Measurements from ENCODE around the gene RAB43.
"Not testable (repeated sequence)": the region's sequence is repeated elsewhere in the genome, so short reads cannot be mapped to it uniquely, and the experiment has no call there.

Gene RAB43

DNA sequence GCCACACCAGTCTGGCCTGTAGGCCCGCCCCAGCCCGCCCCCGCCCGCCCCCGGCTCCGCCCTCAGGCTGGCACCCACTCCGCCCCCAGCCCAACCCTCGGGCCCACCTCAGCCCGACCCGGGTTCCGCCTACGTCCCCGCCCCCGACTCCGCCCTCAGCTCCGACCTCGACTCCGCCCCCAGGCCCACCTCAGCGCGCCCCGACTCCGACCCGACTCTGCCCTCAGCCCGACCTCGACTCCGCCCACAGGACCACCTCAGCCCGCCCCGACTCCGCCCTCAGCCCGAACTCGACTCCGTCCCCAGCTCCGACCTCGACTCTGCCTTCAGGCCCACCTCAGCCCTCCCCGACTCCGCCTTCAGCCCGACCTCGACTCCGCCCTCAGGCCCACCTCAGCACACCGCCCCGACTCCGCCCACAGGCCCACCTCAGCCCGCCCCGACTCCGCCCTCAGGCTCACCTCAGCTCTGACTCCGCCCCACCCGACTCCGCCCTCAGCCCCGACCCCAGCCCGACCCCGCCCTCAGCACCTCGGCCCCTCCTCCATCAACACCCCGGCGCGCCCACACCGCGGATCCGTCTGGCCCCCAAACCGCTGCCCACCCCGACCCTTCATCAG is at the start of gene RAB43:
Gene RAB43 (minus strand): TSS at position 13 of the 620 bp plus-strand sequence. CDS start 315 bp downstream, outside the sequence.
- H3K36me3 Mint-ChIP-seq (ENCODE audit: low read depth): peaks cover 63% of the 10 kb centered on the region
- intact Hi-C loops (cut with micrococcal nuclease): loop anchor here (2.0 to 5.0 kb wide), 2 partner anchors 61 to 110 kb away; partner anchors contain the start of gene CNBP
- no peaks in the 10 kb centered on the region for H3K9me3 Mint-ChIP-seq
- peaks cover 51% of the 10 kb centered on the region for H3K4me1 Mint-ChIP-seq (ENCODE audit: low read depth)
- peaks cover 11% of the 10 kb centered on the region for H3K27me3 Mint-ChIP-seq
- H3K4me3 Mint-ChIP-seq: peak within 1 kb of the TSS; percentile 88
- peak within 1 kb of the TSS; percentile 91 for H3K27ac Mint-ChIP-seq

DNA sequence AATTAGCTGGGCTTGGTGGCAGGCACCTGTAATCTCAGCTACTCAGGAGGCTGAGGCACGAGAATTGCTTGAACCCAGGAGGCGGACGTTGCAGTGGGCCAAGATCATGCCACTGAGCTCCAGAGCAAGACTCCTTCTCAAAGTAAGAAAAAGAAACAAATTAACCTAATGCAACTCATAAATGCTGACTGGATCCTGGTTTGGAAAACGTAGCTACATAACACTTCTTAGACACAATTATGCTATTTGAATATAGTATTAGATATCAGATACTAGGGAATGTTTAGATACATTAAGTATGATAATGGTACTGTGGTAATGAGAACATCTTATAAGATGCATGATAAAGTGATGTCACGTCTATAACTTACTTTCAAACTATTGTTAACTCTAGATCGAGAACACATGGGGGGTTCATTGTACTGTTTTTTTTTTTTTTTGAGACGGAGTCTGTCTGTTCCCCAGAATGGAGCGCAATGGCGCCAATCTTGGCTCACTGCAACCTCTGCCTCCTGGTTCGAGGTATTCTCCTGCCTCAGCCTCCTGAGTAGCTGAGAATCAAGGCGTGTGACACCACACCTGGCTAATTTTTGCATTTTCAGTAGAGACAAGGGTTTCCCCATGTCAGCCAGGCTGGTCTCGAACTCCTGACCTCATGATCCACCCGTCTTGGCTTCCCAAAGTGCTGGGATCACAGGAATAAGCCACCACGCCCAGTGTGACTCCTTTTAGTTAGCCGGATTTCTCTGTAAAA is 45.2 kb upstream of the RAB43 start:
- no peaks in the 10 kb centered on the region for H3K9me3 Mint-ChIP-seq
- peaks cover 45% of the 10 kb centered on the region for H3K4me1 Mint-ChIP-seq (ENCODE audit: low read depth)
- peaks cover 88% of the 10 kb centered on the region for H3K36me3 Mint-ChIP-seq (ENCODE audit: low read depth)
- no peaks in the 10 kb centered on the region for H3K27me3 Mint-ChIP-seq
- intact Hi-C loops (cut with micrococcal nuclease): no loop called here
- H3K4me3 Mint-ChIP-seq: no peak overlapping the region
- H3K27ac Mint-ChIP-seq: no peak overlapping the region

DNA sequence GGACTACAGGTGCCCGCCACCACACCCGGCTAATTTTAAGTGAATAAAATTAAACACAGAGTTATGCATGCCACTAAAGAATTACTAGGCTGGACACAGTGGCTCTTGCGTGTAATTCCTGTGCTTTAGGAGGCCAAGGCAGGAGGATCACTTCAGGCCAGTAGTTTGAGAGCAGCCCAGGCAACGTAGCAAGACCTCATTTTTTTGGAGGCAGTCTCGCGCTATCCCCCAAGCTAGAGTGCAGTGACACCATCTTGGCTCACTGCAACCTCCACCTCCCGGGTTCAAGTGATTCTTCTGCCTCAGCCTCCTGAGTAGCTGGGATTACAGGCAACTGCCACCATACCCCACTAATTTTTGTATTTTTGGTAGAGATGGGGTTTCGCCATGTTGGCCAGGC is 44.0 kb upstream of the RAB43 start:
- Mint-ChIP-seq H3K4me1 (ENCODE audit: low read depth) (peaks cover 38% of the 10 kb centered on the region), H3K36me3 (ENCODE audit: low read depth) (peaks cover 87% of the 10 kb centered on the region)
- H3K27me3 Mint-ChIP-seq; H3K9me3 Mint-ChIP-seq; H3K27ac Mint-ChIP-seq; H3K4me3 Mint-ChIP-seq; intact Hi-C loops (cut with micrococcal nuclease): not testable (repeated sequence)

DNA sequence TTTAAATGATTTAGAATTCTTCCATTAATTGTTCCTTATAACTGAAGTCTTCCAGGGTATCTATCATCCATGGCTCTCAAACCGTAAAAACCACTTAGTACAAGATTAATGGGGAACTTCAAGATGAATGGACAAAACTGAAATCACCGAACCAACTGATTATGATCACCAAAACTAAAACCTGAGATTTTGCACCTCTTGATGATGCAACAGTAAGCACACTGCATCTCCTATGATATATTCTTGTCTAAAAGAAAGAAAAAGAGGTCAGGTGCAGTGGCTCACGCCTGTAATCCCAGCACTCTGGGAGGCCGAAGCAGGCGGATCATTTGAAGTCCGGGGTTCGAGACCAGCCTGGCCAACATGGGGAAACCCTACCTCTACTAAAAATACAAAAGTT is 42.9 kb upstream of the RAB43 start:
- intact Hi-C loops (cut with micrococcal nuclease): no loop called here
- no peak overlapping the region for H3K27ac Mint-ChIP-seq
- H3K9me3 Mint-ChIP-seq: no peaks in the 10 kb centered on the region
- H3K4me3 Mint-ChIP-seq: no peak overlapping the region
- no peaks in the 10 kb centered on the region for H3K27me3 Mint-ChIP-seq
- H3K4me1 Mint-ChIP-seq (ENCODE audit: low read depth): peaks cover 44% of the 10 kb centered on the region
- peaks cover 79% of the 10 kb centered on the region for H3K36me3 Mint-ChIP-seq (ENCODE audit: low read depth)

DNA sequence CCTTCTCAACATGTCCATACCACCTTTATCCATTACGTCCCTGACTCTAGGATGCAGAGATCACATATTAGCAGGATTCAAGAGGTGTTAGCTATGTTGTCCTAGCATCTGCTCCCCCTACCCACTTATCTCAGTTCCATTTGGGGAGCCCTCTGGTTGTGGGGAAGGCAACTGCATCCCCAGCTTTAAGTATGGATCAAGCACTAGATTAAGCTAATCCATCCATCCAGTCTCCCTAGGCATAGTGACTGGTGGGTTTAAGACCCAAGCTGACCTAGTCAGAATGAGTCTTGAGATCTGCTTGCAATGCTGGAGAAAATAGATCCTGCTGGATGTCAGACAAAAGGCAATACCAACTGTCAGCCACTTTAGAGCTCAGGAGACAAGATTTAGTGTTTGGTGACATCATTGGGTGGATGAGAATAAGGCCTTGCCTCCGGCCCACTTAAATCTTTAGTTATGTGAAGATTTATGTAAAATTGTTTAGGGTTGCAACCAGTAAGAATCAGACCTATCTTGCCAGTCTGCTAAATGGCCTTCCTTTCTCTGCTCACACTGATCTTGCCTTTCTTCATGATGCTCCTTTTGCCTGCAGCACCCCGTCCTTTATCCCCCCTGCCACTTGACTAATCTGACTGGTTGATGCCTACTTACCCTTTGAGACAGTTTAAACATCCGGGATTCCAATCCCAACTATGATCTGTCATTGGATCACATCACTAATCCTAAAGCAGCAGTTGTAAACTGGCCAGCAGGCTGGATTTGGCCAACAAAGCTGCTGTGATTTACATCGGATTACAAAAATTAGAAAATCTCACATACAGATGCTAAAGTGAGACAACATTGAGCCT is 41.4 kb upstream of the RAB43 start:
- Mint-ChIP-seq H3K27ac (peak overlapping the region; percentile 100), H3K4me1 (ENCODE audit: low read depth) (peaks cover 50% of the 10 kb centered on the region), H3K9me3 (no peaks in the 10 kb centered on the region), H3K36me3 (ENCODE audit: low read depth) (peaks cover 77% of the 10 kb centered on the region), H3K4me3 (peak overlapping the region; percentile 97), H3K27me3 (no peaks in the 10 kb centered on the region)
- intact Hi-C loops (cut with micrococcal nuclease): no loop called here

DNA sequence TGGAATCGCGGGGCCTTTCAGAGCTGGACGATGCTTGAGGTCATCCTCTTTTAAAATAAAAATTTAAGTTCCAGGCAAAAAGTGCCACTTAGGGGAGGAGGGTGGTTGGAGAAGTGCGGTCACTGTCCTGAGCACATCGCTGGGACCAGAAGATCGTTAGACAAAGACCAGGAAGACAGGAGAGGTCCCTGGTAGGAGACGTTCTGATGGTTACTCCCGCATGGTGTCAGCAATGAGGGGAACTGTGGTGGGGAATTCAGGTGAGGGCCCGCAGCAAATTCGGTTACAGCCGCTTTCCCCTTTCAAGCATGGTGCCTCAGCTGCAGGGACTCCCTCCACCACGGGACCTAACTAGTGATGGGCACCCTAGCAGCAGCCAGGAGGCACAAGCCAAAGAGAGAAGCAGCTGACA is 40.3 kb upstream of the RAB43 start:
- no peaks in the 10 kb centered on the region for H3K27me3 Mint-ChIP-seq
- peak overlapping the region; percentile 100 for H3K27ac Mint-ChIP-seq
- H3K4me3 Mint-ChIP-seq: peak overlapping the region; percentile 97
- peaks cover 49% of the 10 kb centered on the region for H3K4me1 Mint-ChIP-seq (ENCODE audit: low read depth)
- no peaks in the 10 kb centered on the region for H3K9me3 Mint-ChIP-seq
- intact Hi-C loops (cut with micrococcal nuclease): loop anchor here (1.0 kb wide), 1 partner anchor 87 kb away; the partner anchor contains the start of gene COPG1
- H3K36me3 Mint-ChIP-seq (ENCODE audit: low read depth): peaks cover 76% of the 10 kb centered on the region

DNA sequence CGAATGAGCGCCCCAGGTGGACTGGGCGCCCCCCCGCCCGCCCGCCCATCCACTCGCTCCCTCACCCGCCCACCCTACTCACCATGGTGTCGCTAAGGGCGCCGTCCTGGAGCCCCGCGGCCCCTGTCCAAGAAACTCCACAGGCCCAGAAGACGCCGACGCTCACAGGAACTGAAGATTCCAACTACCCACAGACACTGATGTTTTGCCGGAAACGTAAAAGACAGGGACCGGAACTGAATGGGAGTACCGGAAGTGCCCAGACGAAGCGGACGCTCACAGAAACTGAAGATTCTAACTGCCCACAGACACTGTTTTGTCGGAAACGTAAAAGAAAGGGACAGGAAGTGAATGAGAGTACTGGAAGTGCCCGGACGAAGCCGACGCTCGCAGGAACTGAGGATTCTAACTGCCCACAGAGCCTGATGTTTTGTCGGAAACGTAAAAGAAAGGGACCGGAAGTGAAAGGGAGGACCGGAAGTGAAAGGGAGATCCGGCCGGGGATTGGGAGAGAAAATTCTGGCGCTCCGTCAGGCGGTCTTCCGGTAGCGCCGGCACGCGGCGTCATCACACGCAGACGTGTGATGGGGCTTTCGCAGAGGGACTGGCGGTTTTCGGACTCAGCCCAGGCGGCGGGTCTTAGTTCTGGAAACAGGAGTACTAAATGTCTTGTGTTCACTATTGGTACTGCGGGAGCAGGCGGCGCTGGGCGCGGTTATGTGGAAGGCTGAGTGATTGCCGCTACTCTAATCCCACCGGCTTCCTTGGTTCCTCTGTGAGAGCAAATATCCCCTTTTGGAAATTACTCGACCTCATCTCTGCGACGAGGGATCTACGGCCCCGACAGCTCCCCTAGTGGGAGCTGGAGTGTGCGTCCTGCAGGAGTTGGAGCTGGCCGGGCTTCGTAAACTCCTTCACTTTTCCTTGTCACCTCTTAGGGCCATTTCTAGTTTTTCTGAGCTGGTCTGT is 39.6 kb upstream of the RAB43 start, which contains the start of gene ISY1:
Gene ISY1 (minus strand): TSS at position 173 of the 969 bp plus-strand sequence. CDS start 88 bp downstream, at position 85.
- Mint-ChIP-seq H3K36me3 (ENCODE audit: low read depth) (peaks cover 76% of the 10 kb centered on the region), H3K4me1 (ENCODE audit: low read depth) (peaks cover 42% of the 10 kb centered on the region), H3K4me3 (peak within 1 kb of the TSS; percentile 97), H3K9me3 (no peaks in the 10 kb centered on the region), H3K27me3 (no peaks in the 10 kb centered on the region), H3K27ac (peak within 1 kb of the TSS; percentile 100)
- intact Hi-C loops (cut with micrococcal nuclease): loop anchor here (1.0 kb wide), 1 partner anchor 88 kb away; the partner anchor contains the start of gene COPG1

DNA sequence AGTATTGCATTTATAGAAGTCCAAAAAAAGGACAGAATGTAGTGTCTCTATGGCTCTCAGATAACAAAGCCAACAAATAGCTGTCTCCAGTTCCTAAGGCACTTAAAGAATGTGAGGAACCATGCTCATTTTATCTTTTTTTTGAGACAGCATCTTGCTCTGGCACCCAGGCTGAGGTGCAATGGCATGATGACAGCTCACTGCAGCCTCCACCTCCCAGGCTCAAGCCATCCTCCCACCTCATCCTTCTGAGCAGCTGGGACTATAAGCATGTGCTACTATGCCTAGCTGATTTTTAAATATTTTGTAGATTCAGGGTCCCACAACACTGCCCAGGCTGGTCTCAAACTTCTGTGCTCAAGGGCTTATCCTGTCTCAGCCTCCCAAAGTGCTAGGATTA is 23.2 kb upstream of the RAB43 start:
- intact Hi-C loops (cut with micrococcal nuclease): no loop called here
- no peaks in the 10 kb centered on the region for H3K27me3 Mint-ChIP-seq
- H3K4me1 Mint-ChIP-seq (ENCODE audit: low read depth): no peaks in the 10 kb centered on the region
- H3K9me3 Mint-ChIP-seq: no peaks in the 10 kb centered on the region
- H3K36me3 Mint-ChIP-seq (ENCODE audit: low read depth): peaks cover 86% of the 10 kb centered on the region
- no peak overlapping the region for H3K27ac Mint-ChIP-seq
- H3K4me3 Mint-ChIP-seq: no peak overlapping the region

DNA sequence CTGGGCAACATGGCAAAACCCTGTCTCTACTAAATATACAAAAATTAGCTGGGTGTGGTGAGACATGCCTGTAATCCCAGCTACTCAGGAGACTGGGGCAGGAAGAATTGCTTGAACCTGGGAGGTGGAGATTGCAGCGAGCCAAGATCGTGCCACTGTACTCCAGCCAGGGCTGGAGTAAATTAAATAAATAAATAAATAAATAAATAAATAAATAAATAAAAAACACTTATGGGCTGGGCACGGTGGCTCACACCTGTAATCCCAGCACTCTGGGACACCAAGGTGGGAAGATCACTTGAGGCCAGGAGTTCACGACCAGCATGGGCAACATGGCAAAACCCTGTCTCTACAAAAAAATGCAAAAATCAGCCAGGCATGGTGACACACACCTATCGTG is 19.4 kb upstream of the RAB43 start:
- H3K4me1 Mint-ChIP-seq (ENCODE audit: low read depth); H3K9me3 Mint-ChIP-seq; H3K27ac Mint-ChIP-seq; H3K27me3 Mint-ChIP-seq; H3K4me3 Mint-ChIP-seq; intact Hi-C loops (cut with micrococcal nuclease): not testable (repeated sequence)
- peaks cover 96% of the 10 kb centered on the region for H3K36me3 Mint-ChIP-seq (ENCODE audit: low read depth)

DNA sequence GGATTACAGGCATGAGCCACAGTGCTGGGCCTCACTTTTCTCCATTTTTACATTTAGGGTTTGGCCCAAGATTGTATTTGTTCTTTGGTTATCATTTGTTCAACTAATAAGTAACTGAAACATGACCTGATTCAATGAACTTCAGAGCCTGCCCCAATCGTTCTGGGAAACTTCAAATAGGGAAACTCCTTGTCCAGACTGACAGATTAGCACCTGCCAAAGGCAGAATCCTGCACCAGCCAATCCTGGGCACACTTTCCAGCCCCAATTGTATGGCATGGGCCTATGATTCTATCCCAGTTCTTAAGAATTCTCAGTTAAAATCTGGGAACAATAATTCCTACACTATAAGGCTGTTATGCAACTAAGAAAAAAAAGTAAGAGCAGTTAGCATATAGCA is 18.3 kb upstream of the RAB43 start:
- no peak overlapping the region for H3K4me3 Mint-ChIP-seq
- no peaks in the 10 kb centered on the region for H3K27me3 Mint-ChIP-seq
- peaks cover 96% of the 10 kb centered on the region for H3K36me3 Mint-ChIP-seq (ENCODE audit: low read depth)
- H3K4me1 Mint-ChIP-seq (ENCODE audit: low read depth): no peaks in the 10 kb centered on the region
- H3K27ac Mint-ChIP-seq: no peak overlapping the region
- intact Hi-C loops (cut with micrococcal nuclease): no loop called here
- H3K9me3 Mint-ChIP-seq: no peaks in the 10 kb centered on the region

DNA sequence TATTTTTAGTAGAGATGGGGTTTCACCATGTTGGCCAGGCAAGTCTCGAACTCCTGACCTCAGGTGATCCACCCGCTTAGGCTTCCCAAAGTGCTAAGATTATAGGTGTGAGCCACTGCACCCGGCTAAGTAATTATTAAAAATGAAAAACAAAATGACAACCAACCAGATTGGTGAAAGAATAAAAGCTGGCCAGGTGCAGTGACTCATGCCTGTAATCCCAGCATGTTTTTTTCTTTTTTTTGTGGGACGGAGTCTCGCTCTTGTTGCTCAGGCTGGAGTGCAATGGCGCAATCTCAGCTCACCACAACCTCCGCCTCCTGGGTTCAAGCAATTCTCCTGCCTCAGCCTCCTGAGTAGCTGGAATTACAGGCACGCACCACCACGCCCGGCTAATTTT is 14.7 kb upstream of the RAB43 start:
- peaks cover 96% of the 10 kb centered on the region for H3K36me3 Mint-ChIP-seq (ENCODE audit: low read depth)
- intact Hi-C loops (cut with micrococcal nuclease); H3K4me1 Mint-ChIP-seq (ENCODE audit: low read depth); H3K27me3 Mint-ChIP-seq; H3K27ac Mint-ChIP-seq; H3K9me3 Mint-ChIP-seq; H3K4me3 Mint-ChIP-seq: not testable (repeated sequence)

DNA sequence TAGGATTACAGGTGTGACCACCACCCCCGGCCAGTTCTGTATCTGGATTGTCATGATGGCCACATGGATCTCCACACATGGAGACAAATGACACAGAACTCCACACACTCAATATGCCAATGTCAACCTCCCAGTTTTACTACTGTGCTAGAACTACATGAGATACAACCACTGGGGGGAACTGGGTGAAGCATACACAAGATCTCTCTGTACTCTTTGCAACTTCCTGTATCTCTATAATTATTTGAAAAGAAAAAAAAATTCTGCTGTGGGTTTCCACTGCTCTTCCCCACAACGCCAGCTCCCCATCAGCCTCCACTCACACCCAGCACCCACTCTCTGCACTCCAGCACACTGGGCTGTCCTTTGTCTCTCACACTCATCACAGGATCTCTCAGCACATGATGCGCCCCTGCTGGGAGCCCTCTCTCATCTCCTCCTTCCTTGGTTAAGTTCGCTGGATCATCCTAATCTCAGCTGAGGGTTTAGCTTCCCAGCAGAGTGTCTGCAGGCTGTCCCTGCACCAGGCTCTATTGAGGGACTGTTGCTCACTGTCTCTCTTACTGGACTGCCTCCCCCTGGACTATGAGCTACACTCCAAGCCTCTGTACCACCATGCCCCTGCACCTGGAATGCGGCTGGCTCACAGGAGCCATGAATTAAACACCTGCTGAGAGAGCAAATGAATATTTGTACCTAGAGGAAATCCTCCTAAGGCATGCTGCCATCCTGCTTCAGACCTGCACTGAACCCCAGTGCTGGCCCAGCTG is 10.7 kb upstream of the RAB43 start:
- intact Hi-C loops (cut with micrococcal nuclease): no loop called here
- H3K27me3 Mint-ChIP-seq: no peaks in the 10 kb centered on the region
- H3K27ac Mint-ChIP-seq: no peak overlapping the region
- peaks cover 100% of the 10 kb centered on the region for H3K36me3 Mint-ChIP-seq (ENCODE audit: low read depth)
- H3K9me3 Mint-ChIP-seq: no peaks in the 10 kb centered on the region
- peaks cover 7% of the 10 kb centered on the region for H3K4me1 Mint-ChIP-seq (ENCODE audit: low read depth)
- no peak overlapping the region for H3K4me3 Mint-ChIP-seq

Measured in dendritic cell treated with granulocyte-macrophage colony-stimulating factor and Interleukin-4, amounts not matched to agents 40 ng/mL and 50 ng/mL, for 4 days (primary cell).